GM23248 (cell line): Measurements from ENCODE around the gene RNF169. TPM values are rescaled to one million over a fixed set of nuclear protein-coding genes. Genes with fewer than 3 reads are reported as not detected.
A peak's percentile ranks its signal among the peaks of the same experiment; 100 is the strongest.

Source experiments
- DNase-seq: peaks from one replicate; pipeline ENCODE4 v3.0.0-alpha.2; 2015
- H2AFZ ChIP-seq: fragments of 200-600 bp; sonication (generic); 2 replicates; pipeline ENCODE4 v1.6.1; 2016; ENCODE audit warnings: antibody characterized with exemption
- H3F3A ChIP-seq: fragments of 200-600 bp; sonication (generic); 2 replicates; pipeline ENCODE4 v1.6.1; 2016; ENCODE audit warnings: mild to moderate bottlenecking, antibody characterized with exemption, mixed run types; ENCODE audit not compliant: insufficient read depth
- H3K27ac ChIP-seq: fragments of 200-600 bp; sonication (generic); 2 replicates; pipeline ENCODE4 v1.5.1; 2016; ENCODE audit warnings: mild to moderate bottlenecking
- H3K27me3 ChIP-seq: fragments of 200-600 bp; sonication (generic); replicated peaks from 2 replicates; pipeline ENCODE4 v1.6.1; 2016; ENCODE audit warnings: mild to moderate bottlenecking; ENCODE audit not compliant: insufficient read depth
- H3K36me3 ChIP-seq: fragments of 200-600 bp; sonication (generic); 2 replicates; pipeline ENCODE4 v1.6.1; 2016; ENCODE audit warnings: low read depth, mild to moderate bottlenecking
- H3K4me1 ChIP-seq: fragments of 200-600 bp; sonication (generic); 2 replicates; pipeline ENCODE4 v1.6.1; 2016; ENCODE audit warnings: mild to moderate bottlenecking; ENCODE audit not compliant: insufficient read depth
- H3K4me2 ChIP-seq: fragments of 200-600 bp; sonication (generic); one replicate; pipeline ENCODE4 v1.6.1; 2016; ENCODE audit warnings: mild to moderate bottlenecking; ENCODE audit not compliant: unreplicated experiment
- H3K4me3 ChIP-seq: fragments of 200-600 bp; sonication (generic); 2 replicates; pipeline ENCODE4 v1.5.1; 2016; ENCODE audit warnings: mild to moderate bottlenecking
- H3K79me2 ChIP-seq: fragments of 200-600 bp; sonication (generic); 2 replicates; pipeline ENCODE4 v1.6.1; 2016; ENCODE audit warnings: mild to moderate bottlenecking; ENCODE audit not compliant: insufficient read depth
- H3K9ac ChIP-seq: fragments of 200-600 bp; sonication (generic); 2 replicates; pipeline ENCODE4 v1.6.1; 2016; ENCODE audit warnings: mild to moderate bottlenecking
- H3K9me2 ChIP-seq: fragments of 200-600 bp; sonication (generic); 2 replicates; pipeline ENCODE4 v1.6.1; 2016; ENCODE audit warnings: mixed run types, mild to moderate bottlenecking, moderate library complexity; ENCODE audit not compliant: insufficient read depth
- H3K9me3 ChIP-seq: fragments of 200-600 bp; sonication (generic); one replicate; pipeline ENCODE4 v1.6.1; 2017; ENCODE audit warnings: low read depth
- H4K20me1 ChIP-seq: fragments of 200-600 bp; sonication (generic); 2 replicates; pipeline ENCODE4 v1.6.0; 2016; ENCODE audit not compliant: insufficient read depth
- EZH2 ChIP-seq: fragments of 200-600 bp; sonication (generic); IDR thresholded peaks from 2 replicates; pipeline ENCODE4 v1.6.1; 2018; ENCODE audit warnings: antibody characterized with exemption, mild to moderate bottlenecking; ENCODE audit not compliant: insufficient read depth, poor library complexity, severe bottlenecking
- EZH2phosphoT487 ChIP-seq: fragments of 200-600 bp; sonication (generic); IDR thresholded peaks from 2 replicates; pipeline ENCODE4 v1.6.1; 2018; ENCODE audit warnings: antibody characterized with exemption, moderate library complexity, mild to moderate bottlenecking, low read depth; ENCODE audit not compliant: insufficient read depth
- WGBS, 2 experiments: methylation state at CpG; one replicate each; pipeline ENCODE4 v1.1.6; 2015 to 2017; ENCODE audit warnings: low lambda C conversion rate in 2 of 2, low coverage in 1 of 2; ENCODE audit errors: missing lambda C conversion rate in 2 of 2; 5-methylcytosine and 5-hydroxymethylcytosine counted together
- in situ Hi-C: fragments of 300-500 bp; cut with MboI; formaldehyde crosslinking; loops from 2 replicates; pipeline ENCODE4 v1.15.0; 2020
- polyA plus RNA-seq: library from polyadenylated mRNA; unstranded; fragments of >200 nt; fragmentation: Nextera tagmentation; extraction: Ambion mirVana; gene quantifications from 2 replicates; pipeline ENCODE4 v1.2.1, GENCODE V29; 2016
- total RNA-seq: library from RNA; depleted of rRNA; stranded (reverse); fragments of >200 nt; shearing (Covaris generic); gene quantifications from 2 replicates; pipeline ENCODE4 v1.2.3, GENCODE V29; 2014

Gene RNF169
- total and polyA plus RNA-seq, 2 experiments from 2014 or later = 0.79 to 15.8 TPM

GRCh38 chr11:74771139-74771538, 22.5 kb downstream of the RNF169 start:
- in situ Hi-C loops = no loop called here
- Histone ChIP-seq H3K9me3 (no peaks in the 10 kb centered on the region), H3K9ac (no peak overlapping the region), H3K4me3 (no peak overlapping the region), H3K9me2 (no peaks in the 10 kb centered on the region), H3K27ac (no peak overlapping the region), H4K20me1 (peaks cover 6% of the 10 kb centered on the region; the same call in 1 of the 2 replicates), H3K4me2 (no peak overlapping the region), H3F3A (peaks cover 13% of the 10 kb centered on the region; the same call in 1 of the 2 replicates), H3K4me1 (peaks cover 12% of the 10 kb centered on the region; the same call in 1 of the 2 replicates), H3K27me3 (no peaks in the 10 kb centered on the region), H3K79me2 (peaks cover 98% of the 10 kb centered on the region), H3K36me3 (no peaks in the 10 kb centered on the region), H2AFZ (no peak overlapping the region)
- no peak for DNase-seq
- TF ChIP-seq EZH2phosphoT487 = no peak
- no peak for TF ChIP-seq EZH2
- 96 to 97% methylated on average over 3 of the region's 3 CpGs for WGBS, 2 experiments

GRCh38 chr11:74773476-74773875, 24.8 kb downstream of the RNF169 start:
- Histone ChIP-seq H3K4me3 (no peak overlapping the region), H3K4me1 (peaks cover 12% of the 10 kb centered on the region; the same call in 1 of the 2 replicates), H3K9me2 (no peaks in the 10 kb centered on the region), H3K27me3 (no peaks in the 10 kb centered on the region), H3K4me2 (no peak overlapping the region), H3K79me2 (peaks cover 98% of the 10 kb centered on the region), H3K9me3 (no peaks in the 10 kb centered on the region), H2AFZ (no peak overlapping the region), H3F3A (peaks cover 13% of the 10 kb centered on the region; the same call in 1 of the 2 replicates), H4K20me1 (peaks cover 6% of the 10 kb centered on the region; the same call in 1 of the 2 replicates), H3K9ac (no peak overlapping the region), H3K36me3 (no peaks in the 10 kb centered on the region), H3K27ac (no peak overlapping the region)
- in situ Hi-C loops = no loop called here
- DNase-seq = peak; percentile 33
- no peak for TF ChIP-seq EZH2
- no peak for TF ChIP-seq EZH2phosphoT487

- H3K4me2 ChIP-seq = no peak overlapping the region
- peaks cover 6% of the 10 kb centered on the region; the same call in 1 of the 2 replicates for H4K20me1 ChIP-seq
- in situ Hi-C loops = no loop called here
- H3F3A ChIP-seq = peaks cover 13% of the 10 kb centered on the region; the same call in 1 of the 2 replicates
- WGBS, 2 experiments = 68 to 88% methylated on average over 1 of the region's 1 CpG
- peaks cover 100% of the 10 kb centered on the region for H3K79me2 ChIP-seq
- no peaks in the 10 kb centered on the region for H3K36me3 ChIP-seq
- no peaks in the 10 kb centered on the region for H3K9me3 ChIP-seq
- no peak overlapping the region for H3K4me3 ChIP-seq
- H3K4me1 ChIP-seq = peaks cover 20% of the 10 kb centered on the region
- H3K9ac ChIP-seq = no peak overlapping the region
- DNase-seq = no peak
- TF ChIP-seq EZH2phosphoT487 = no peak
- TF ChIP-seq EZH2 = no peak
- no peak overlapping the region for H2AFZ ChIP-seq
- H3K27me3 ChIP-seq = no peaks in the 10 kb centered on the region
- no peaks in the 10 kb centered on the region for H3K9me2 ChIP-seq
- no peak overlapping the region for H3K27ac ChIP-seq
These were observed 27.1 kb downstream of the RNF169 start for GRCh38 chr11:74775762-74776161.

- Histone ChIP-seq H3K4me3 (no peak overlapping the region), H4K20me1 (peaks cover 6% of the 10 kb centered on the region; the same call in 1 of the 2 replicates), H3K36me3 (no peaks in the 10 kb centered on the region), H3K9me2 (no peaks in the 10 kb centered on the region), H3K27me3 (no peaks in the 10 kb centered on the region), H3K4me1 (peaks cover 21% of the 10 kb centered on the region), H3K9me3 (no peaks in the 10 kb centered on the region), H3K79me2 (peaks cover 100% of the 10 kb centered on the region), H3K9ac (no peak overlapping the region), H3K27ac (no peak overlapping the region), H2AFZ (no peak overlapping the region), H3K4me2 (no peak overlapping the region), H3F3A (peaks cover 13% of the 10 kb centered on the region; the same call in 1 of the 2 replicates)
- in situ Hi-C loops = no loop called here
- no peak for DNase-seq
- TF ChIP-seq EZH2 = no peak
- TF ChIP-seq EZH2phosphoT487 = no peak
These were observed 27.9 kb downstream of the RNF169 start for GRCh38 chr11:74776546-74776945.

- H3F3A ChIP-seq = peaks cover 13% of the 10 kb centered on the region; the same call in 1 of the 2 replicates
- no peak overlapping the region for H3K4me3 ChIP-seq
- H3K79me2 ChIP-seq = peaks cover 100% of the 10 kb centered on the region
- no peak for TF ChIP-seq EZH2phosphoT487
- TF ChIP-seq EZH2 = no peak
- H4K20me1 ChIP-seq = peaks cover 6% of the 10 kb centered on the region; the same call in 1 of the 2 replicates
- no peak for DNase-seq
- no peaks in the 10 kb centered on the region for H3K27me3 ChIP-seq
- in situ Hi-C loops = no loop called here
- H2AFZ ChIP-seq = no peak overlapping the region
- no peak overlapping the region for H3K27ac ChIP-seq
- no peak overlapping the region for H3K4me2 ChIP-seq
- H3K9me3 ChIP-seq = no peaks in the 10 kb centered on the region
- peaks cover 21% of the 10 kb centered on the region for H3K4me1 ChIP-seq
- H3K9me2 ChIP-seq = no peaks in the 10 kb centered on the region
- H3K36me3 ChIP-seq = no peaks in the 10 kb centered on the region
- H3K9ac ChIP-seq = no peak overlapping the region
These were observed 28.4 kb downstream of the RNF169 start for GRCh38 chr11:74777038-74777437.
